Urothelium cell line (cell line): ENCODE results near the gene TMEM131L.

Experiments used
- DNase-seq: peaks from one replicate; pipeline ENCODE4 v3.0.0; 2011; ENCODE audit warnings: low spot score, mixed read lengths
- FAIRE-seq: peaks from 2 replicates; lab custom pipeline; 2011; peaks lifted over from hg19 to GRCh38; lab: Jason Lieb, UNC

The TMEM131L gene

DNA sequence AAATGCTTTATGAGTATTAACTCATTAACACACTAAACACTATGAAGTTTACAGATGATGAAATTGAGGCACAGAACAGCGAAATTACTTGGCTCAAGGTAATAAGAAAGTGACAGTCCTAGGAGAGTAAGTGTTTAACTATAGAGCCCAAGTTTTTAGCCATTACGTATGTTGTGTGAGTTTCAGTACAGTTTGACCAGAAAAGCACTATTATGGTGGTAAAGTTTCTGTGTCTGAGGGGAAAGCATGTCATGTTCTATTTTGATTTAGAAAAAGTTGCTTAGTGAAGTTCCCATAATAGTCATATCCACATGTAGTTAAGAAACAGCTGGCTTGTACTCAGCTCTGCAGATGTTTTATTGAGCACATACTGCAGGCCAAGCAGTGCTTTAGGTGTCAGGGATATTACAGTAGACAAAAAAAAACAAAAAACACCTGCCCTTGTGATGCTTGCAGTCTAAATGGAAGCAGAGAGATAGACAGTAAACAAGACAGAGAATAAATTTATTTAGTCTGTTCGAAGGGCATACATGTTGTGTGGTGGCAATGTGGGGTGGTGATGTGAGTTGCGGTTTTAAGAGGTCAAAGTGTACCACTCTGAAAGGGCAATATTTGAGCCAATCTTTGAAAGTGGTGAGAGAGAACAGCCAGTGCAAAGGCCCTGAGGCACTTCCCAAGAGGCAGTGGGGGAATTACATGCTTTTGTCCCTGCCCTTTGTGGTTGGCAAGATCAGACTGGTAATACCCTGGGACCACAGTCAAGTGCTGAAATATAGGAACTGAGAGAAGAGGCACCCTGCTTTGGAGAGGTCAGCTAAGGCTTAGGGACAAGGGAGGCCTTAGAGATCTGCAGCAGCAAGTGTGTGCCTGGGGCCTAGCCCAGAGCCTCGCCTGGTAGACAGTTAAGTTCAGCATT, 6.2 kb downstream of the TMEM131L start:
- FAIRE-seq (no peak), DNase-seq (no peak)

GRCh38 chr4:153474251-153474650, 8.1 kb downstream of the TMEM131L start:
- FAIRE-seq (no peak), DNase-seq (no peak)

DNA sequence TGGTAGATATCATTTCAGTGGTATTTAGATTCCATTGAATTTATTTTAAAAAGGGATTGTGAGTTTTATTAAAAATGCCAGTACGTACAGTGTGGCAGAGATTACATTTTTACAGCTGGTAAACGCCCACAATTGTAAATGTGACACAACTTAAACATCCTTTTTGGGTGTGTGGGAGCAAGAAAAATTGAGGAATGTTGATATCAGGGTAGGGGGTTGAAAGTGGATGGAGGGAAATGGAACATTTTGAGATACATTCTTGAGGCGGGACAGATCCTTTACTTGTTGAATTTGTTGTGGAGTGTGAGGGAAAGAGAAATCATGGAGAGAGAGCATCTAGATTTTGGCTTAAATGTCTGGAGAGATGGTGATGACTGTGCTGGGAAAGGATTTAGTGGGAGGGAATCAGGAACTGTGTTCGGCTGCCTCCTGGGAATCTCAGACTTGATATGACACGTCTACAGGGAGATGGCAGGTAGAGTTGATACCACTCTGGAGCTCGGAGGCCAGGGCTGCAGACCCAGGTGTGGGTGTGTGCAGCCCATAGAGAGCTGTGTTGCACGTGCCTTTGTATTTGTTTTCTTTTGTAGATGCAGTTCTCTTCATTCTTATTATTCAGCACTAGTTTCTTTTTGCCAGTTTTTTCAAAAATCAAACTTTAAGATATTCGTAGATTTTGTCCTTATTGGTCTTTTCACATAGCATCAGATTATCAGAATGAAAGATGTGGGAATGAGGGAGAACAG, 10.8 kb downstream of the TMEM131L start:
- FAIRE-seq (no peak), DNase-seq (no peak)

DNA sequence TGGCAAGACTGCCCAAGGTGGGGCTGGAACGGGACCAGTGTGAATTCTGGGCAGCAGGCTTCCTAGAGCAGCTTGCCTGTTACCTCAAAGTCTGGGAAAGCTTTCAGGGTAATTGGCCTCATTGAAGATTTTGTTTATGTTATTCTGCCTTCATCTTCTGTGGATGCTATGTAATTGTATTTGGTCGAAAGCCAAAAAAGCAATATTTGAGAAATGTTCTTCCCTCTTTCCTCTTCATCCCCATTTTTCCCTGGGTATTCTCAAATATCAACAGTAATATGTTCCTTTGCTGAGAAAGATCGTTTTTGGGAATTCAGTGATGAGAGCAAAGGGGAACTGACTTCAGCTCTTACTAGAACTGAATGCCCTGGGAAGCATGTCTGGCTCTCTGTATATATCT, 12.9 kb downstream of the TMEM131L start:
- FAIRE-seq (no peak), DNase-seq (no peak)

- DNase-seq (no peak), FAIRE-seq (no peak)
Measured at GRCh38 chr4:153480704-153481103, 14.5 kb downstream of the TMEM131L start.

GRCh38 chr4:153481478-153481877, 15.3 kb downstream of the TMEM131L start:
- FAIRE-seq (no peak), DNase-seq (no peak)

GRCh38 chr4:153483432-153484418, 17.6 kb downstream of the TMEM131L start:
- DNase-seq (no peak), FAIRE-seq (no peak)

DNA sequence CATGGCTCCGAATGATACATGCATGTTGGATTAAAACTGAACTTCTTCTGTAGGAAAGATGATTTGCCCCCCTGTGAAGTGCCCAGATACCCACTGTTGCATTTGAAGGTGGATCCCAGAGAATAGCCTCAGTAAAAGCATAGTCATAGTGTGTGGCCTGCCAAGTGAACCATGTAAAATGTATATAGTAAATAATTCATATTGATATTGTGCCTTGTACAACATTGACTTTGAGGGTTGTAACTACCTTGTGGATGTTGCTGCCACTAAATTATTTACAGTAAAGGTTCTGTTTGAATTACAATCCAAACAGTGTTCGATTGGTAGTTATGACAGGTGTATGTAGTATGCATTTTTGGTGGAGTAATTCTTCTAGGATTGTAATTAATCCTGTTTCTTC, 19.2 kb downstream of the TMEM131L start:
- FAIRE-seq (no peak), DNase-seq (no peak)

DNA sequence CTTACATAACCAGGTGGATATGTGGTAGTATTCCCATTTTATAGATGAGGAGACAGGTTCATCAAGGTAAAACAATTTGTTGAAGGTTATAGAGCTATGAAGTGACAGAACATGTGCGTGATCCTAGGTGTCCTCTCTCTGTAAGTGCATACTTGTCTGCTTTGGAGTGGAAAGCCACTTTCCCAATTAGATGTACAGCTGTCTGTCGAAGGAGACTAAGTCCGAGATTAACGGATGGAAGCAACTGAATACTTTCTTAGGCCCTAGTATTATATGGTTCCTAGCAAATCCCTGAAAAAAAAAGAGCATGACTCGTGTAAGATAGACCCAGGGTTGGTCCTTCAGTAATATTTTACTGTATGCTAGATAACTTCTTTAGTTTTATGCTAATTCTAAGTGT, 19.7 kb downstream of the TMEM131L start:
- FAIRE-seq: no peak

GRCh38 chr4:153486281-153487151, 20.4 kb downstream of the TMEM131L start:
- peak; percentile 77 for DNase-seq

More for the DNA sequence above, 19.7 kb downstream of the TMEM131L start:
- DNase-seq: no peak

DNA sequence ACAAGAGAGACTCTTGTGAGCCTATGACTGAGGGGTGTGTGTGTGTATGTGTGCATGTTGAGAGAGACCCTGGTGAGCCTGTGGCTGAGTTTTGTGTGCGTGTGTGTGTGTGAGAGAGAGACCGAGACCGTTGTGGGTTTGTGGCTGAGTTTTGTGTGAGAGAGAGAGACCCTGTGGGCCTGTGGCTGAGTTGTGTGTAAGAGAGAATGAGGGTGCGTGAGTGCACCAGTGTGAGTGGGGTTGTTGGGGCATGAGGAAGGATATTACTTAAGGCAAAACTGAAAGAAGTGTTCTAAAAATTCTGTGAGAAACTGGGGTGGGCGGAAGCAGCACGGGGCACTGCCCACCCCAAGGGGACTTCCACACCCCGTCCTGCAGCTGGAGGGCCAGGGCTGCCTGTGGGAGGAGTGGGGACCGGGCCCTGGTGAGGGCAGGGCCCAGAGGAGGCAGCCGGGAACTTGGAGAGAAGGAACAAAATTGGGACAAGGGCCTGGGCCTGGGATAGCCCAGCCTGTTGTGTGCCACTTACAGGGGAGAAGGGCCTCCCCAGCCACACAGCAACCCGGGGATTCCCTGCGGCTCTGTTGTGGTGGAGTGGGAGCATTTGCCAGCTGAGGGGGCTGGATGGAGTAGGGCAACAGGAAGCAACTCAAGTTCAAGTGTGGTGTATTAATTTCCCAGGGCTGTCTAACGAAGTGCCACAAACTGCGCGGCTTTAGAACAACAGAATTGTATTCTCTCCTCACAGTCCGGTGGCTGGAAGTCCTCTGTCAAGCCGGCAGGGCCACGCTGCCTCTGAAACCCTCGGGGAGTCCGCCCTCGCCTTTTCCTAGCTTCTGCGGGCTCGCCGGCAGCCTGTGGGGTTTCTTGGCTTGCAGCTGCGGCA, 22.1 kb downstream of the TMEM131L start:
- DNase-seq: no peak
- FAIRE-seq: no peak

More at GRCh38 chr4:153486281-153487151, 20.4 kb downstream of the TMEM131L start:
- FAIRE-seq: peak; percentile 68

DNA sequence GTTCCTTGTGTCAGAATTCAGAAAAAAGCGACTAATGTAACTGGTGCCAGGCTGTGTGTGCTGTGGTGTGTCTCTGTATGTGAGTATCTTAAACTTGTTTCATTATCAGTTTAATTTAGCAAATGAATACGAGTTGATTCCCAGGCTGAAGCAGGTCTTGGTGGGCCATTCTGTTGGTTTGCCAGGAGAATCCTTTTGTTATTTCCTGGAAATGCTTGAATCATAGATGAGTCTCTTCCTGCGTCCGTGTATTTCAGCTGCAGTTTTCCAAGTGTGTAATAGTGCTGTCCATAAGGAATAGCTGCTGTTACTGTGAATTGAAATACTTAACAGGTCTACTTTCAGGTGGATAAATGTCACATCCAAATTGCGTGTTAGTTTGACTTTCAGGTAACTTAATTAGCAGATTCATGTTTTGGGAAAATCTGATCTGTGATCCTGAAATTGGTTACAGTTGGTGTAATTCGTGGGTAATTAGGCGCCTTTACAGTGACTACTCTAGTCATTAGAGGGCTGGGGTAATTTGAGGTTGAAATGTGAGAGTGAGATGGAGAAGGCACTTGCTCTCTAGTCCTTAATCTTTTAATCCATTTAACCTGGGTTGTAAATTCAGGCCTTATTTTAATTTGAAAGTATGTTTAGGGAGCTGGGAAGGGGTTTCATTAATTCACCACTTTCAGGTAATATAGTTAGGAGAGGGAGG, 23.8 kb downstream of the TMEM131L start:
- no peak for FAIRE-seq
- no peak for DNase-seq

DNA sequence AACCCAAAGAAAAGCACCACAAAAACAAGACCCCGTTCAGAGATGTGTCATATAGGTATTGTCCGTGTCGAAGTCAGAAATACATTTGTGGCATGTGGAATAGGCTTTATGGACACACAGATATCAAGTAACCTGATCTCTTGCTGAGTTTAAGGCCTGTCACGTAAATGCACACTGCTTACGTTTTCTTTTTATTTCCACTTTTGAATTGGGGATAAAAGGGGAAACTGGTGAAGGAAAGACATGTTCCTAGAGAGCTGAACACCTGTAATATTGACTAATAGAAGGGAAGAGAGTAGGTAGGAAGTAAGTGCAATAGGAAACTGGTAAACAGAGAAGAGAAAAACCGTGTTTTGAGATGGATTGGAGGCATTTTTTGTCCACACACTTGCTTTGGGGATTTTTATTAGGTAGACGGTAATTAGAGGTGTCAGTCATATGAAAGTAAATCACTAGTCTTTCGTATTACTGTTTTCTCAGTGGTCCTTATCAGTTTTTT, 24.9 kb downstream of the TMEM131L start:
- FAIRE-seq: no peak

DNA sequence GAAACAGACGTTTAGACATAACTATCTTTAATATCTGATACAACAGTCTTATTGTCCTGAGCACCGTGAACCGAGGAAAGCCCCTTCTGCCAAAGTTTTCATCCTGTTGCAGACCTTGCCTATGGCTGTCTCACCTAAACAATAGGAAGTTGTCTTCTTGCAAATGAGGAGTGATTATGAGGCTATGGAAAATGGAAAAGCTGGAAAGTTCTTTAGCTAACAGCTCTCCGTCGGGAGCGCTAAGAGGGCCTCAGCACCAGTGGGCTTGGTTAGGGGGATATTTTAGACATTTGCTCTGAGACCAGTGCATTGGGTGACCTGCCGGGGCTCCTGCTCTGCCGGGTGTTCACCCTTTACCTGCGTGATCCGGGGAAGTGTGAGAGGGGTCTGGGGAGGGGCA, 28.4 kb downstream of the TMEM131L start:
- no peak for FAIRE-seq
- no peak for DNase-seq

More for the DNA sequence above, 24.9 kb downstream of the TMEM131L start:
- no peak for DNase-seq

- no peak for FAIRE-seq
- DNase-seq: no peak
Measured at GRCh38 chr4:153495480-153496193, 29.5 kb downstream of the TMEM131L start.

GRCh38 chr4:153497091-153497531, 31.0 kb downstream of the TMEM131L start:
- FAIRE-seq (no peak), DNase-seq (peak; percentile 71)
